Measurements from ENCODE around the gene ROBO2.

DNA sequence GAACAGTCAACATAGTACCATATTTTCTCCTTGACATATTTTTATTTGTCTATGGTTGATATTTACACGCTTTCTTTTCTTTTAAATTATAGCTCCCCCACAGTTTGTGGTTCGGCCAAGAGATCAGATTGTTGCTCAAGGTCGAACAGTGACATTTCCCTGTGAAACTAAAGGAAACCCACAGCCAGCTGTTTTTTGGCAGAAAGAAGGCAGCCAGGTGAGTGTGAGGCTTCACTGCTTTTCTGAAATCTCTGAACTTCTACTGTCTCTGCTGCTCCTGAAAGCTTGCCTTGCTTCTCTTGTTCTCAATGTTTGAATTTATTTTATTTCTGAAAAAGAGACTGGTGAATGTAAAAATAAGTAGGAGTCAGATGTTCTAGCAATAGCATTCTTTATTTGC lies 506.3 kb downstream of the ROBO2 start:
- TF ChIP-seq SP1 (IDR thresholded peaks at IDR 0.05) (no peak), NFRKB (IDR thresholded peaks at IDR 0.05) (no peak), FOXK2 (IDR thresholded peaks at IDR 0.05) (no peak), SUZ12 (IDR thresholded peaks at IDR 0.05) (no peak)
- TF ChIP-seq, protein P1, sequence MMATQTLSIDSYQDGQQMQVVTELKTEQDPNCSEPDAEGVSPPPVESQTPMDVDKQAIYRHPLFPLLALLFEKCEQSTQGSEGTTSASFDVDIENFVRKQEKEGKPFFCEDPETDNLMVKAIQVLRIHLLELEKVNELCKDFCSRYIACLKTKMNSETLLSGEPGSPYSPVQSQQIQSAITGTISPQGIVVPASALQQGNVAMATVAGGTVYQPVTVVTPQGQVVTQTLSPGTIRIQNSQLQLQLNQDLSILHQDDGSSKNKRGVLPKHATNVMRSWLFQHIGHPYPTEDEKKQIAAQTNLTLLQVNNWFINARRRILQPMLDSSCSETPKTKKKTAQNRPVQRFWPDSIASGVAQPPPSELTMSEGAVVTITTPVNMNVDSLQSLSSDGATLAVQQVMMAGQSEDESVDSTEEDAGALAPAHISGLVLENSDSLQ (IDR thresholded peaks at IDR 0.05): no peak

Data from HEK293T (cell line).